ENCODE results near the gene SARDH.

The SARDH gene

GRCh38 chr9:133742251-133742650, 4.1 kb upstream of the SARDH start:
- no peak for DNase-seq (ENCODE audit: low read depth)
- H3K4me3 ChIP-seq (replicated peaks; ENCODE audit: low read depth, low read length): no peak overlapping the region
- no peak for TF ChIP-seq CTCF (IDR thresholded peaks at IDR 0.05; ENCODE audit: low read length, missing control alignments)

GRCh38 chr9:133741716-133742115, 3.6 kb upstream of the SARDH start:
- no peak overlapping the region for H3K4me3 ChIP-seq (replicated peaks; ENCODE audit: low read depth, low read length)
- no peak for DNase-seq (ENCODE audit: low read depth)
- TF ChIP-seq CTCF (IDR thresholded peaks at IDR 0.05; ENCODE audit: low read length, missing control alignments): no peak

- DNase-seq (ENCODE audit: low read depth): no peak
- TF ChIP-seq CTCF (IDR thresholded peaks at IDR 0.05; ENCODE audit: low read length, missing control alignments): no peak
These were observed 2.8 kb upstream of the SARDH start for GRCh38 chr9:133740911-133741310.

GRCh38 chr9:133739408-133740280, 1.5 kb upstream of the SARDH start:
- no peak for TF ChIP-seq CTCF (IDR thresholded peaks at IDR 0.05; ENCODE audit: low read length, missing control alignments)
- DNase-seq (ENCODE audit: low read depth): no peak
- no peak overlapping the region for H3K4me3 ChIP-seq (replicated peaks; ENCODE audit: low read depth, low read length)

More at GRCh38 chr9:133740911-133741310, 2.8 kb upstream of the SARDH start:
- H3K4me3 ChIP-seq (replicated peaks; ENCODE audit: low read depth, low read length): no peak overlapping the region

- H3K4me3 ChIP-seq (replicated peaks; ENCODE audit: low read depth, low read length): no peak overlapping the region
- no peak for TF ChIP-seq CTCF (IDR thresholded peaks at IDR 0.05; ENCODE audit: low read length, missing control alignments)
- DNase-seq (ENCODE audit: low read depth): no peak
These were observed 581 bp upstream of the SARDH start for GRCh38 chr9:133738640-133739225.

GRCh38 chr9:133737071-133737773, 930 bp downstream of the SARDH start:
- TF ChIP-seq CTCF (IDR thresholded peaks at IDR 0.05; ENCODE audit: low read length, missing control alignments): no peak
- H3K4me3 ChIP-seq (replicated peaks; ENCODE audit: low read depth, low read length): peak overlapping the region; percentile 50
- DNase-seq (ENCODE audit: low read depth): no peak

Data from fibroblast of pulmonary artery (primary cell).